ENCODE measurements around the gene NSUN6.

The NSUN6 gene

GRCh38 chr10:18651324-18652007, at the start of gene NSUN6:
TSS of gene NSUN6 (minus strand) at chr10:18651587. CDS start at chr10:18651203, 384 bp downstream.
- DNase-seq (ENCODE audit: low read depth) = peak; percentile 90

- DNase-seq (ENCODE audit: low read depth) = peak; percentile 33
These were observed 48.8 kb upstream of the NSUN6 start for GRCh38 chr10:18699849-18700840.

GRCh38 chr10:18690541-18690940, 39.2 kb upstream of the NSUN6 start:
- no peak for DNase-seq (ENCODE audit: low read depth)

GRCh38 chr10:18689498-18689897, 38.1 kb upstream of the NSUN6 start:
- peak; percentile 54 for DNase-seq (ENCODE audit: low read depth)

- no peak for DNase-seq (ENCODE audit: low read depth)
These were observed 36.3 kb upstream of the NSUN6 start for GRCh38 chr10:18687706-18688105.

GRCh38 chr10:18687195-18687594, 35.8 kb upstream of the NSUN6 start:
- DNase-seq (ENCODE audit: low read depth) = no peak

- DNase-seq (ENCODE audit: low read depth) = no peak
These were observed 34.2 kb upstream of the NSUN6 start for GRCh38 chr10:18685555-18685954.

- no peak for DNase-seq (ENCODE audit: low read depth)
These were observed 33.6 kb upstream of the NSUN6 start for GRCh38 chr10:18684953-18685352.

GRCh38 chr10:18684416-18684815, 33.0 kb upstream of the NSUN6 start:
- no peak for DNase-seq (ENCODE audit: low read depth)

GRCh38 chr10:18683427-18683826, 32.0 kb upstream of the NSUN6 start:
- DNase-seq (ENCODE audit: low read depth) = peak; percentile 85

- DNase-seq (ENCODE audit: low read depth) = peak; percentile 70
These were observed 30.6 kb upstream of the NSUN6 start for GRCh38 chr10:18681971-18682411.

- DNase-seq (ENCODE audit: low read depth) = peak; percentile 75
These were observed 30.0 kb upstream of the NSUN6 start for GRCh38 chr10:18681366-18681765.

GRCh38 chr10:18680754-18681153, 29.4 kb upstream of the NSUN6 start:
- no peak for DNase-seq (ENCODE audit: low read depth)

GRCh38 chr10:18675086-18675801, 23.9 kb upstream of the NSUN6 start:
- DNase-seq (ENCODE audit: low read depth) = no peak

- no peak for DNase-seq (ENCODE audit: low read depth)
These were observed 16.6 kb upstream of the NSUN6 start for GRCh38 chr10:18668026-18668425.

- peak; percentile 87 for DNase-seq (ENCODE audit: low read depth)
These were observed 15.4 kb upstream of the NSUN6 start for GRCh38 chr10:18666810-18667209.

GRCh38 chr10:18665815-18666558, 14.6 kb upstream of the NSUN6 start:
- DNase-seq (ENCODE audit: low read depth) = peak; percentile 57

- DNase-seq (ENCODE audit: low read depth) = no peak
These were observed 13.6 kb upstream of the NSUN6 start for GRCh38 chr10:18664841-18665478.

GRCh38 chr10:18660816-18661431, 9.5 kb upstream of the NSUN6 start:
- DNase-seq (ENCODE audit: low read depth) = no peak

- DNase-seq (ENCODE audit: low read depth) = peak; percentile 42
These were observed 8.6 kb upstream of the NSUN6 start for GRCh38 chr10:18659819-18660535.
